Measurements from ENCODE around the gene TACC2.
"Not testable (repeated sequence)": the region's sequence is repeated elsewhere in the genome, so short reads cannot be mapped to it uniquely, and the experiment has no call there.

TACC2 gene

DNA sequence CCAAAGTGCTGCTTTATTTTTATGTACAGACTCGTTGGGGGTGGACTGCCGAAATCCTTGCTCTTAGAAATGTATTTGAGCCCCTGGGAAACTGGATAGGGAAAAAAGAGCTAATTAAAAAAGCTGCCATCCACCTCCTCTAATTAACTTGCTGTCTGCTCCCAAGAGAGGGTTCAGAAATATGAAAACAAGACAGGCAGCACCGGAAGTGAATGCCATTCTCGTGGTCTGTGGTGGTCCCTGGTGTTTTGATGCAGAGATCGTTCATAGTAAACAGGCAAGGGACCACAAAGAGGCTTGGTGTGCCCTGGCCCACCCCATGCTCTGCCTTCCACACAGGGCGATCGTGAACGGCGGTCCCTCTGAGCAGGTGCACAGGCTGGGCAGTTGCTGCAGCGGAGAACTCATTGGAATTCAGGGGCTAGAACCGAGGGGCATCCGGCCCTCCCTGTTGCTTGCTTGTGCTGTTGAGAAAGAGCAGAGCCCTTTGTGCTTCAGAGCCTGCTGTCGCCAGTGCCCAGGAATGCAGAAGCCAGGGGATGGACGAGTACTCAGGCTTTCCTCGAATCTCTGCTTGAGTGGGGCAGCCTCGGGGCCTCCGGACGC, 203.1 kb downstream of the TACC2 start:
- no peak for DNase-seq (ENCODE audit: low read depth)

DNA sequence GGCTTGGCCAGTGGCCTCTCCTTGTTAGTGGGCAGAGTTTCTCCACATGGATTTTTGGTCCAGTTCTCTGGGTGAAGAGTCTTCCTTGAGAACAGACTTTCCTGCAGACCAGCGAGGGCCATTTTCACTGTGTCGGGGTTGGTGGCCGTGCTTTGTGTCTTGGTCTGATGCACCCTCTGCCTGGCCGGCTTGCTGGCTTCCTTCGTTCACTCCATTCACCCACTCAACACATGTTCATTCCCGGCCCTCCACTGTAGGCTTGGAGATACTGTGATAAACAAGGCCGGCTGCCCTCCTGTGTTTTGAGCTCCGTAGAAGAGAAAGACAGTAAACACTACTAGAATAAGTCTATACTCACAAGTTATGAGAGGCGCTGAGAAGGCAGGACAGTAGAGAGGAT, 205.3 kb downstream of the TACC2 start:
- no peak for DNase-seq (ENCODE audit: low read depth)

DNA sequence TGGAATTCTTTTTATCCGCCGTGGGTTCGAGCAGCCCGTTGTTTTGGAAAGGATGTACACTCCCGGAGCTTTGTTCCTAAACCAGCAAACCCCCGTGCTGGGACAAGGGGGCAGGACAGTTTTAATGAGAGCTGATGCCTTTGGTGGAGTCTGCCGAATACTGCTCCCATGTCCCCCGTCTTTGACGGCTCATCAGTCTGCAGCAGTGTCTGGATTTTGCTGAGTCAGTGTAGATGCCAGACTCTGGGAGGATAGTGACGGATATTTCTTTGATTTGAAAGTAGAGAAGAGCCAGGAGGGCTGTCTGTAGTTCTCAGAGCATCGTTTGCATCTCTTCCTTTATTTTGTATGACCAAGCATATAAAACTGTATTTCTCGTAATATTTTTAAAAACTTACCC, 207.3 kb downstream of the TACC2 start:
- DNase-seq (ENCODE audit: low read depth): no peak

DNA sequence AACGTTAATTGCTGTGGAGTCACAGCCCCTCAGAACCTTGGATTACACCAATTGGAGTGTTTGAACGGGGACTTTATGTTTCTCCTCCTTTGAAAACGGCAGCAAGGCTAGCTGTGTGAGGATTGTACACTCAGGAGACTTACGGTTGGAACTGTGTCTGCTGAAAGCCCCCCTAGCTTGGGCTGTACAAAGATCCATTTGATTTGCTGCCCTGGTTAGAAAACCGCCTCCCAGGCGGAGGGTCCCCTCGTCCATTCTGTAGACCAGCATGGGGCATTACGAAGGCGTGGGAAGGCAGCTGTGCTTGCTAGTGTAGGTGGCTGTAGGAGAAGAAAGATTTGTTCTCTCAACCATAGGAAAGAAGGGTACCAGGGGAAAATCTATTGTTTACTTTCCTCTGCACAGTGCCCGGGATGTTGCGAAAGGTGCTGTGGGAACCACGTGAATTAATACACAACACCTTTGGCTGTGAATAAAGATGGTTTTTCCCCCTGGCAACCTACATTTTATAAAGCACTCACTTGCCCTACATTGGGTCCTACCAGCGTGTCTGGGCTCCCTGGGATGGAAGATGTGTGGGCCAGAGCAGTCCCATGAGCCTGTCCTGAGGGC, 208.8 kb downstream of the TACC2 start:
- DNase-seq (ENCODE audit: low read depth): no peak

DNA sequence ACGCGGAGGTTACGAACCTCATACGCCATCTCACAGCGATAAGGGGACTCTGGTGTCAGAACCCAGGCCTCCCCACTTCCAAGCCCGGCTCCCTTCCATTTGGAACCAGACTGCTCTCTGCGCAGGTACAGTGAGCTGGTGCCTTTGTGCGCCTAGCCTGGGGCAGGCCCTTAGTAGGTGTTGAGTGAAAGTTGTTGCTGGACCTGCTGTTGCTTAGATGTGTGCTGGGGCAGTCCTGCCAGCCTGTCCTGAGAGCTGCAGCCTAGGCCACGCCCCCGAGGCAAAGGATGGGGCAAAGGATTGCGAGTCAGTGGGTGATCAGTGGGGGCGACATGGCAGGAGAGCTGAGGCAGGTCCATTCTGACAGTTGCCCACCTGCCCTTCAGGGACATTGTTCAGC, 209.7 kb downstream of the TACC2 start:
- no peak for DNase-seq (ENCODE audit: low read depth)

DNA sequence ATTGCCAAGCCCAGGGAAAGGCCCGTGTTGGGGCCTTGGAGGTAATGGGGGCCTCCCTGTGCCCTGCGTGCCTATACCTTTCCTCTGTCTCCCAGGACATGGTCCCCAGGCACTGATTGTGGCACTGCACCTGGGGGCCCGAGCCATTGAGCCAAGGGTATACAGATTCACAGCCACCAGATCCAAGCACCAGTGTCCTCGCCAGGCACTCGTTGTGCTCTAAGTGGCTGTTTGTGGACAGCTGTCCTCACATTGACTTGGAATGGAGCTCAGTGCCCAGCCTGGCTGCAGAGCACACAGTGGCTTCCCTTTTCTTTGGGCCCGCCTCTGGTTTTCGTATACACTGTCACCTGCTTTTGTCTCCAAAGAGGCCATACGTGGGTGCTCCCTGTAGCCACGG, 210.1 kb downstream of the TACC2 start:
- no peak for DNase-seq (ENCODE audit: low read depth)

DNA sequence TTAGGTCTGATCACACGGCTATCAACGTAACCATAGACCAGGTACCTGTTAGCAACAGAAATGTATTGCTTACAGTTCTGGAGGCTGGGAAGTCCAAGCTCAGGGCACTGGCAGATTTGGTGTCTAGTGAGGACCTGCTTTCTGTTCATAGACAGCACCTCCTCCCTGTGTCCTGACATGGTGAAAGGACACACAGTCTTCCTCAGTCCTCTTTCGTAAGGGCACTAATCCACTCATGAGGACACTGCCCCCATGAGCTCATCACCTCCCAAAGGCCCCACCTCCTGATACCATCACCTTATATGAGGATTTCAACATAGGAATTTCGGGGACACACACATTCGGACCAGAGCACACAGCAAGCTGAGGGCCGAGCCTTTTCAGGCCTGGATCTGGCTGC, 210.7 kb downstream of the TACC2 start:
- no peak for DNase-seq (ENCODE audit: low read depth)

DNA sequence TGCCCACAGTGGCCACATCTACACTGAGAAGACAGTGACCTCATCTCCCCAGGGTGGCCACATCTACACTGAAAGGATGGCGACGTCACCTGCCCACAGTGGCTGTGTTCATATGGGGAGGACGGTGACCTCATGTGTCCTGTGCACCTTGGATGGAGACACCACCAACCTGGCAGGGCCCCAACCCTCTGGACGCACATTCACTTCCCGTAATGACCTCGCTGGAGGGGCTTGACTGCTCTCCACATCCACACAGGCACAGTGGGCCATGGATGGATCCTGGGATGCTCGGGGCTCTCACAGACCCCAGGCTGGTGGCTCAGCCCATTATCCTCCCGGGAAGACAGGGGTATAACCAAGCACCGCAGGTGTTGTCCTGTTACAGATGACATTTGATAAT, 212.4 kb downstream of the TACC2 start:
- DNase-seq (ENCODE audit: low read depth): no peak

DNA sequence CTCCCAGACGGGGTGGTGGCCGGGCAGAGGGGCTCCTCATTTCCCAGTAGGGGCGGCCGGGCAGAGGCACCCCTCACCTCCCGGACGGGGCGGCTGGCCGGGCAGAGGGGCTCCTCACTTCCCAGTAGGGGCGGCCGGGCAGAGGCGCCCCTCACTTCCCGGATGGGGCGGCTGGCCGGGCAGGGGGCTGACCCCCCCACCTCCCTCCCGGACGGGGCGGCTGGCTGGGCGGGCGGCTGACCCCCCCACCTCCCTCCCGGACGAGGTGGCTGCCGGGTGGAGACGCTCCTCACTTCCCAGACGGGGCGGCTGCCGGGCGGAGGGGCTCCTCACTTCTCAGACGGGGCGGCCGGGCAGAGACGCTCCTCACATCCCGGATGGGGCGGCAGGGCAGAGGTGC, 214.2 kb downstream of the TACC2 start:
- DNase-seq (ENCODE audit: low read depth): not testable (repeated sequence)

DNA sequence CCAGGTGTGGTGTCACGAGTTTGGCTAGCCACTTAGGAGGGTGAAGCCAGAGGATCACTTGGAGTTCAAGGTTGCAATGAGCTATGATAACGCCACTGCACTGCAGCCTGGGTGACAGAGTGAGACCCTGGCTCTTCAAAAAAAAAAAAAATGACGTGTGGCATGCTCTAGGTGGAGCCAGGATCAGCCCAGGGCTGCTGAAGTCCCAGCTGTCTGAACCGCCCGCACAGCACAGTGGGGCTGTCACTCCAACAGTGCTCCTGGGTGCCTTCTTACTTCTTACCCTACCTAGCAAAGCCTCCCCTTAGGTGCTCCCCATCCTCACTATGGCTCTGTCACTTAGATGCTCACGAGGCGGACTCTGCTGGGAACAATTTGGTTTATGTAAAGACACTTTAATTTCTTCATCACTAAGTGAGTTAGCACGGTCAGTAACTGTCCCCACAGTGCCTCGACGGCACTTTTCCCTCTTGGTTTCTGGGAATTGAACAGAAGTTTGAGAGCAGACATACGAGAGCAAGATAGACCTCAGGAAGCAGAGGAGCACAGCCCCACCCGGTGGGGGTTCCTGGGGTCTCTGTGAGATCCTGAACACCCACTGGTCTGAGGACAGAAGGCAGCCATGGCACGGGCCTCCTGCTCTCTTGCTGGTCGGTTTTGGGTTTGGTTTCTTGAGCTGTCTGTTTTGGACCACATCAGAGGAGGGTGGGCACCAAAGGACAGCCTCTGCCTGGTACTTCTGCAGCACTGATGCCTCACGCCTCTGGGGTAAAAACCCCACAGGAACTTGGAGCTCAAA, 215.9 kb downstream of the TACC2 start:
- no peak for DNase-seq (ENCODE audit: low read depth)

DNA sequence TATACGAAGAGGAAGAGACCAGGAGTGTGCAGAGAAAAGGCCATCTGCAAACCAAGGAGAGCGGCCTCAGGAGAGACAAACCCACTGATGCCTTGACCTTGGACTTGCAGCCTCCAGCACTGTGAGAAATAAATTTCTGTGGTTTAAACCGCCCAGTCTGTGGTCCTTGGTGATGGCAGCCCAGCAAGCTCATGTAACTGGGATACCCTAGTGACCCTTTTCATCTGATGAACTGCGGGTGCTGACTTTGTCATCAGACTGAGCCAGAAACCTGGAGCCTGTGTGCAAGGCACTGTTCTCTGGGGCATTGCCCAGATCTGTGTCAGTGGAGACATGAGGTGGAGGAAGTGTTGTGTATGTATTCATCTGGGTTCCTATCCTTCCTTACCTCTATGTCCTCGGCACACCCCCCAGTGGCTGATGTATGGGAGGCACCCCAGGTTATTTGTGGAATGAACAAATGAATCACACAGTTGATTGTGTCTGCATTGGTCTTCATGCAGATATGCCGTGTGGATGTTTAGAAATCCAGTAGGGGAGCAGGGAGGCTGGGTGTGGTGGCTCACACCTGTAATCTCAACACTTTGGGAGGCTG, 217.6 kb downstream of the TACC2 start:
- no peak for DNase-seq (ENCODE audit: low read depth)

DNA sequence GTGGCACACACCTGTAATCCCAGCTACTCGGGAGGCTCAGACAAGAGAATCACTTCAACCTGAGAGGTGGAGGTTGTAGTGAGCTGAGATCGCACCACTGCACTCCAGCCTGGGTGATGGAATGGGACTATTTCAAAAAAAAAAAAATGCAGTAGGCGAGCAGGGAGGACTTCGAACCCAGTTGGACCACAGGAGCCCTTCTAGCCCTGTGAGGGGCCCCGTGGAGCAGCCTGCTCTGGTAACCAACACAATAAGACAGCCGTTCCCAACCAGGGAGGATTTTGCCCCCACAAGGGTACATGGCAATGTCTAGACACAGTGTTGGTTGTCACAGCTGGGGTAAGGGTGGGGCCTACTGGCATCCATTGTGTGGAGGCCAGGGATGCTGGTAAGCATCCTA, 218.2 kb downstream of the TACC2 start:
- DNase-seq (ENCODE audit: low read depth): no peak

DNA sequence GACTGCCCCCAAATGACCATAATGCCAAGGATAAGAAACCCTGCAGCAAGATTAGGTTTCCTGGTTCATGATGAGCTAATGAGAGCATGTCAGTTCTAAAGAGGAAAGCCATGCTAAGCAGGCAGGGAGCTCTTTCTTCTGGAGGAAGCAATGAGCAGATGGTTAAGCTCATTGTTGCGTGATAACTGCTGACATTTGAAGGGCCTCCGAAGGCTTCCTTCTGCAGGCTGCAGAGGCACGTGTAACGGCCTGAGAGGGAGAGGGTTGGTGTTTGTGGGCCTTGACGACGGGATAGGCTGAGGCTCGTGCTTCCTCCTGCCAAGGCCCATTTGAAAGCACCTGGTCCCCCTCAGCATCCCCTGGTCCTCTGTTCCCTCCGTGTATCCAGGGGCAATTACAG, 218.6 kb downstream of the TACC2 start:
- no peak for DNase-seq (ENCODE audit: low read depth)

DNA sequence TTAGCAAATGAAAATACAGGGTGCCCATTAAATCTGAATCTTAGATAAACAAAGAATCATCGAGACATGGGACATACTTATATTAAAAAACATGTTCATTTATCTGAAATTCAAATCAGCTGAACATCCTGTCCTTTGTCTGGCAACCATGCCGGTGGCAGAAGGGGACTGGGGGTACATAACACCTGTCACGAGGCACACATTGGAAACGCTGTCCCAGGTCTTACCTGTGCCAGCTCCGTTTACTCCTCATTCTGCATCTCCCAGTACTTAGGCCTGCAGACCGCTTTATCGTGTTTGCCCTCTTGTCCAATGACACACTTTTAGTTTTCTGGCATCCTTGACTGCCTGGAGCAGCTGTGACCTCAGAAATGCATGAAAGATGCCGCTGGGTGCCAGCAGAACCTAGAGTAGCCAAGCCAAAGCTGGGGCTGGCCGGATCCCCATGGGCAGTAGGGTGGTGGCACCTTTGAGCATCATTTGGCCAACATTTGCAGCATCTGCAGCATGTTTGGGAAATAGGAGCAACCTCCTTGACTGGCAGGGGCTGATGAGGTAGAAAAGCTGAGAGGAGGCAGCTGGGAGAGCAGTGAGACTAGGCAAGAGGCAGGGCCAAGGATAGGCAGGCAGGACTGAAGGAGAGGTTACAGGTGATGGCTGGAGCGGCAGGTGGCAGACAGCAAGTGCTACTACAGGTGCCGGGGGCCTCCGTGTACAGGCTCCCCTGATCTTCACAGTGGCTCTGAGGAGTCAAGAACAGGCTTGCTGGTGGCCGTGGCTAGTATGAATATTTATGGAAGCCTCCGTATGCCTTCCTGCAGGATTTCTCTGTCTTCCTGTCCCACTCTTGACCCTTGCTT, 219.8 kb downstream of the TACC2 start:
- no peak for DNase-seq (ENCODE audit: low read depth)

DNA sequence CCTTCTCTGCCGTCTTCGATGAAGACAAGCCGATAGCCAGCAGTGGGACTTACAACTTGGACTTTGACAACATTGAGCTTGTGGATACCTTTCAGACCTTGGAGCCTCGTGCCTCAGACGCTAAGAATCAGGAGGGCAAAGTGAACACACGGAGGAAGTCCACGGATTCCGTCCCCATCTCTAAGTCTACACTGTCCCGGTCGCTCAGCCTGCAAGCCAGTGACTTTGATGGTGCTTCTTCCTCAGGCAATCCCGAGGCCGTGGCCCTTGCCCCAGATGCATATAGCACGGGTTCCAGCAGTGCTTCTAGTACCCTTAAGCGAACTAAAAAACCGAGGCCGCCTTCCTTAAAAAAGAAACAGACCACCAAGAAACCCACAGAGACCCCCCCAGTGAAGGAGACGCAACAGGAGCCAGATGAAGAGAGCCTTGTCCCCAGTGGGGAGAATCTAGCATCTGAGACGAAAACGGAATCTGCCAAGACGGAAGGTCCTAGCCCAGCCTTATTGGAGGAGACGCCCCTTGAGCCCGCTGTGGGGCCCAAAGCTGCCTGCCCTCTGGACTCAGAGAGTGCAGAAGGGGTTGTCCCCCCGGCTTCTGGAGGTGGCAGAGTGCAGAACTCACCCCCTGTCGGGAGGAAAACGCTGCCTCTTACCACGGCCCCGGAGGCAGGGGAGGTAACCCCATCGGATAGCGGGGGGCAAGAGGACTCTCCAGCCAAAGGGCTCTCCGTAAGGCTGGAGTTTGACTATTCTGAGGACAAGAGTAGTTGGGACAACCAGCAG, 221.7 kb downstream of the TACC2 start:
- DNase-seq (ENCODE audit: low read depth): no peak

DNA sequence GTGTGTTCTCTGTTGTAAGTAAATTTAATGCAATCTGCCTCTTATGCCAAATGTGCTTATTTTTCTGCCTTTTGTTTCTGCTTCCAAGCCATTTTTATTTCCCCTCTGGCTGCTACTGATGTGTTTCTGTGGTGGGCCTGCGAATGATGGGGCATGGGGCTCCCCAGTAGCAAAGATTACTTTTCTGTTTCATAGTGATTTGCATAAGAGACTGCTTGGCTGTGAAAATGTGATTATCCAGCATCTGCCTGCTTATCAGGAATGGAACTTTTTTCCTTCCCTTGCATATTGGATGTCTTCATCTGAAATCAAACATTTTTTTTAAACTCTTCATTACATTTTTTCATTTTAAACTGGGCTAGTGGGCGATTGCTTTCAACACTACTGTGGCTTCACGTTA, 224.4 kb downstream of the TACC2 start:
- DNase-seq (ENCODE audit: low read depth): no peak

DNA sequence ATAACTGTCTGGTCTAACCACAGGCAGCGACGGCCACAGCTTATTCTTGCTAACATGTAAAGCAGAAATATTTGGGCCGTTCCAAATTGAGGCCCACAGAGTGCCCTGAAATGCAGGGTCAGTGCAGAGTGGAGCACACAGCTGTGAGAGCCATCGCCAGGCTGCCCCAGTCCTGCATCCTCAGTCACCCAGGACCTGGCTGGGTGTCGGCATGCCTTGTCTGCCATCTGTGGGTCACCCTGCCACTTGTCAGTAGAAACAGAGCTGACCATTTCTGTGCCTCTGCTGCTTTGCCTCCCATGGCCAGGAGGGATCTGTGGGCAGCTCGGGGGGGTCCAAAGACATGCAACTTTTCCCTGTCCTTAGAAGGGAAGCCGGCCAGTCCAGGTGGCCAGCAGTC, 224.8 kb downstream of the TACC2 start:
- no peak for DNase-seq (ENCODE audit: low read depth)

DNA sequence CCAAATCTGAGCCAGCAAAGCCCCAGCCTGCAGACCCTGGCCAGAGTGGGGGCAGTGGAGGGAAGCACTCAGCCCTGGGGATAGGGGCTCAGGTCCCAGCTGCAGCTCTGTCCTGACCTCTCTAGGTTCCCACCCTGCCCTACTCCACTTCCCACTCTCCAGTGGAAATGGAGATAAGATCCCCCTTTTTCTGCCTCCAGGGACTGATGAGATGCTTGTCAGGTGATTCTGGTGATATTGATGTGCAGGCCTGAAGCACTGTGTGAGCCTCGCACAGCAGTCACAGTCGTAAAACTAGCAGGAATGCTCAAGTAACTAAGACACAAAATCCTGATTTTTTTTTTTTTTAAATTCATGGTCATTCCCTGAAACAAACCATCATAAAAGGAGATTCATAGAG, 227.1 kb downstream of the TACC2 start:
- no peak for DNase-seq (ENCODE audit: low read depth)

DNA sequence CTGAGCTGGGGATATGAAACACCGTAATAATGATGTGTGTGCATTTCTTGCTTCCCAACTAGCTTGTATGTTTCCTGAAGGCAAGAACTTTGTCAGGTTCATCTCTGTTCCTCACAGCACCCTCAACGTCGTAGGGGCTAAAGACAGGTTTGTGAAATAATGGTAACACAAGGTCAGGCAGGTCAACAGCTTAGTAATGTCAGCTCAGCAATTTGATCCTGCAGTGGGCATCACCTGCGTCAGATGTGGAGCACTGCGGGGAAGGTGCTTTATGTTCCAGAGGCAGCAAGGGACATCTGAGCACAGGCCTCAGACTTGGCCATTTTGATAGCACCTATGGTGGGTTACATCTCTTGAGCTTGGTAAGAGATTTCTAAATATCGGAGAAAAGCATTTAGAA, 230.4 kb downstream of the TACC2 start:
- no peak for DNase-seq (ENCODE audit: low read depth)

DNA sequence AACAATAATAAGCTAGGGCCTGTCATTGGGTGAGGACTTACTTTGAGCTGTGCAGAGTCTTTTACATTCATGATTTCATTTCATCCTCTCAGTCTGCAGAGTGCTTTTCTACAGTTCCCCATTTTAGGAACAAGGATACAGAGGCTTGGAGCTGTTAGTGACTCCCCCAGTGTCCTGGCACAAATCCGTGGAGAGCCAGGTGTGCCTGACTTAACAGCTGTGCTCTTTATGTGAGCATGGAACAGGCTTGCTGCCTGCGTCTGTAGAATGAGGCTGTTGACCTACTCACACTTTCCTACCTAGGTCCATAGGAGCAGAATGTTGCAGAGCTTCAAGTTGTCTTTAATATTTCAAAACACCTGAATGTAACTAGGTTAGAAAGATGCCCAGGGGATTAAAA, 231.8 kb downstream of the TACC2 start:
- DNase-seq (ENCODE audit: low read depth): no peak

DNA sequence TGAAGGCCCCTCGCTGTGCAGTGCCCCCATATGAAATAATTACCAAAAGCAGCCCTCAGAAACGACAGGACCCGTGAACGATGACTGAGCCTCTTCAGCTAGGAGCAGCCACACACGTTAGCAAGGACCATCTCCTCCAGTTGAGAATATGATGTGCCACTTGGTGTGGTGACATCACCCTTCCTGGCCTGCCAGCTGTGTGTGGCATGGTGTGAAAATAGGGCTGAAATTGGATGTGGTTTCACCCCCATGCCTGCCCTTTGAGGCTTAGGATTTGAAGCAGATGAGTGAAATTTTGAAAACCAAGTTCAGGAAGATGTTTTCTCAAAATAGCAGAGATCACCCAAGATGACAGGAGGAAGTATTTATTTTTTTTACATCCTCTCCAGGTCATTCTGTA, 233.0 kb downstream of the TACC2 start:
- no peak for DNase-seq (ENCODE audit: low read depth)

Data from stimulated activated CD4-positive, alpha-beta T cell treated with anti-CD3 and anti-CD28 coated beads, Interleukin-2, amount 100 ng/mL, for 4 hours (primary cell).